Uterine smooth muscle cell (primary cell): ENCODE measurements around the gene ANKRD34C. TPM values are rescaled to one million over a fixed set of nuclear protein-coding genes. Genes with fewer than 3 reads are reported as not detected.

Experiments
- total RNA-seq: library from RNA; depleted of rRNA; stranded (reverse); fragments of >200 nt; gene quantifications from 2 replicates; pipeline ENCODE4 v1.2.3, GENCODE V29; 2014

ANKRD34C gene
- total RNA-seq = not detected in 2 replicates

DNA sequence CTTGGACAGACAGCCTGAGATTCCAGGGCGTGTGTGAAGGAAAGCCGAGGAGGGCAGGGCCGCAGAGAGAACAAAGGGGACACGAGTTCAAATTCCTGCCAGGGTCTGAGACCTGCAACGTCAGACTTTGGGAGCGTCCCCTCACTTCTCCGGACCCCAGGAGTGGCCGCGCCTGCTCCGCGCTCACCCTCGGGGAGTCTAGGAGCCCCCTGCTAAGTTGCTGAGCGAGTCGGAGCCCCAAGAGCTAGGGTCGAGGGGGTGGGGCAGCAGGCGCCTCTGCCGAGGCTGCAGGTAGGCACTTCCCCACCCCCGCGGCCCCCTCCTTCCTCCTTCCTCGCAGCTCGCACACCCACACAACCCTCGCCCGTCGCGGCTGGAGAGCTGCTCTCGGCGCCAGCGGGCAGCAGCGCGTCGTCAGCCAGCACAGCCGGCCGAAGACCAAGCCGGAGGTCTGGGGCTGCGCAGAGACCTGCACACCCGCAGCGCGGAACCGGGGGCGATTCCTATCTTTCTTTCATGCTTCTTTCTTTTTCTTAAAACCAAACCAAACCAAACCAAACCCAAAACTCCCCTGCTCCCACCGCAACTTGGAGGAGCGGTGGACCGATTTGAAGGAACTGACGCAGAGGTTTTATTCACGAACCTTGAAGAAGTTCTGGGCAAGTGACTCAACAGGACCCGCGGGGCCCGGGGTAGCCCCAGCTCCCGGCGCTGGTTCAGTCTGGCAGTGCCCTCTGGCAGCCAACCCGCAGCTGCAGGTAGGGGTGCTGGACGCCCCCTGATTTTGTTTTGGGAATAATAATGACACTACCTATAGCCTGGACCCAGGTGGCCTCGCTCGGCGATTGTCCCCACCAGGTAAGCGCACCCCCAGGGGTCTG is at the start of gene ANKRD34C:
ANKRD34C (plus strand) TSS at position 352 of the 881 bp plus-strand sequence. CDS start 10,563 bp downstream, outside the sequence.

GRCh38 chr15:79310985-79311900 is 28.7 kb downstream of the ANKRD34C start, which contains the start of gene TMED3:
TSS of gene TMED3 (plus strand) at chr15:79311112. CDS start at chr15:79311250, 138 bp downstream.

Other genes starting within 250 kb of the ANKRD34C start
- gene RASGRF1, start 191.9 kb upstream of the ANKRD34C start, total RNA-seq = under 0.01 and 0.37 TPM in 2 replicates
- 124 and 154 TPM in 2 replicates for gene TMED3, start 28.4 kb downstream of the ANKRD34C start, total RNA-seq
- 0.66 and 0.75 TPM in 2 replicates for gene MINAR1, start 149.6 kb downstream of the ANKRD34C start, total RNA-seq